HEK293 (cell line): Measurements from ENCODE around the gene IFT52.

ENCODE experiments used
- CTCF ChIA-PET: fragments of 350-600 bp; formaldehyde crosslinking; extraction: SDS; loops from one replicate; lab custom pipeline; 2021; ENCODE audit warnings: antibody characterized with exemption; lab: Yijun Ruan, JAX
- POLR2A ChIA-PET: fragments of 300-600 bp; formaldehyde crosslinking; extraction: SDS; loops from one replicate; lab custom pipeline; 2020; ENCODE audit warnings: antibody characterized with exemption, inconsistent platforms; lab: Yijun Ruan, JAX
- H3K27ac ChIP-seq: fragments of 200-500 bp; sonication (Bioruptor generic); 2 replicates; pipeline ENCODE4 v1.5.1; 2014; ENCODE audit warnings: low read depth, low read length, control low read depth, inconsistent platforms; ENCODE audit errors: extremely low read depth
- H3K36me3 ChIP-seq, 2 experiments: fragments of 200-500 bp in 1 of 2; sonication (Bioruptor generic) in 1 of 2; 1 replicate in 1 of 2; 2 replicates in 1 of 2; pipeline ENCODE4 v1.5.1; 2014 to 2017; ENCODE audit warnings: inconsistent platforms in 2 of 2, low read length in 2 of 2; ENCODE audit not compliant: control insufficient read depth in 2 of 2, insufficient read depth in 1 of 2
- H3K4me1 ChIP-seq: fragments of 200-500 bp; sonication (Bioruptor generic); 2 replicates; pipeline ENCODE4 v1.5.1; 2014; ENCODE audit warnings: mild to moderate bottlenecking, low read length, inconsistent platforms; ENCODE audit not compliant: control insufficient read depth, insufficient read depth
- H3K4me3 ChIP-seq: 2 replicates; pipeline ENCODE4 v1.5.1; 2011; ENCODE audit warnings: low read depth, mild to moderate bottlenecking, control low read depth, low read length, moderate library complexity
- H3K9me3 ChIP-seq: fragments of 200-500 bp; sonication (Bioruptor generic); 2 replicates; pipeline ENCODE4 v1.5.1; 2014; ENCODE audit warnings: low read depth, low read length, inconsistent platforms; ENCODE audit not compliant: control insufficient read depth, insufficient read depth
- GLIS2 ChIP-seq: fragments of 450-650 bp; formaldehyde crosslinking; IDR thresholded peaks from 2 replicates; pipeline ENCODE4 v1.5.1; 2016; ENCODE audit warnings: missing biosample characterization, missing genetic modification characterization
- HOXC10 ChIP-seq: sonication (generic); formaldehyde crosslinking; IDR thresholded peaks from 2 replicates; pipeline ENCODE4 v1.8.1; 2023; ENCODE audit warnings: mild to moderate bottlenecking, missing genetic modification reagents
- MEIS1 ChIP-seq: sonication (generic); formaldehyde crosslinking; IDR thresholded peaks from 2 replicates; pipeline ENCODE4 v1.8.1; 2022; ENCODE audit warnings: missing genetic modification reagents, mild to moderate bottlenecking, borderline replicate concordance
- MZF1 ChIP-seq: fragments of 450-650 bp; formaldehyde crosslinking; IDR thresholded peaks from 2 replicates; pipeline ENCODE4 v1.5.1; 2017; ENCODE audit warnings: missing biosample characterization, missing genetic modification characterization, borderline replicate concordance
- REPIN1 ChIP-seq: fragments of 450-650 bp; formaldehyde crosslinking; IDR thresholded peaks from 2 replicates; pipeline ENCODE4 v1.5.1; 2017; ENCODE audit warnings: missing biosample characterization, missing genetic modification characterization, low read depth
- ZBTB1 ChIP-seq: fragments of 450-650 bp; formaldehyde crosslinking; IDR thresholded peaks from 2 replicates; pipeline ENCODE4 v1.5.1; 2016; ENCODE audit warnings: missing biosample characterization, missing genetic modification characterization
- ZBTB17 ChIP-seq: fragments of 450-650 bp; formaldehyde crosslinking; IDR thresholded peaks from 2 replicates; pipeline ENCODE4 v1.5.1; 2016; ENCODE audit warnings: missing biosample characterization, missing genetic modification characterization
- ZEB2 ChIP-seq: fragments of 450-650 bp; formaldehyde crosslinking; IDR thresholded peaks from 2 replicates; pipeline ENCODE4 v1.5.1; 2016; ENCODE audit warnings: missing biosample characterization, missing genetic modification characterization
- ZFP41 ChIP-seq: fragments of 450-650 bp; formaldehyde crosslinking; IDR thresholded peaks from 2 replicates; pipeline ENCODE4 v1.5.1; 2016; ENCODE audit warnings: missing biosample characterization, missing genetic modification characterization, borderline replicate concordance
- ZNF146 ChIP-seq: fragments of 450-650 bp; formaldehyde crosslinking; IDR thresholded peaks from 2 replicates; pipeline ENCODE4 v1.5.1; 2016; ENCODE audit warnings: missing biosample characterization, missing genetic modification characterization
- ZNF174 ChIP-seq: fragments of 450-650 bp; formaldehyde crosslinking; IDR thresholded peaks from 2 replicates; pipeline ENCODE4 v1.5.0; 2017; ENCODE audit warnings: missing biosample characterization, mild to moderate bottlenecking, missing genetic modification characterization
- ZNF202 ChIP-seq: fragments of 450-650 bp; formaldehyde crosslinking; IDR thresholded peaks from 2 replicates; pipeline ENCODE4 v1.5.1; 2016; ENCODE audit warnings: missing biosample characterization, missing genetic modification characterization, borderline replicate concordance
- ZNF324 ChIP-seq: fragments of 450-650 bp; formaldehyde crosslinking; IDR thresholded peaks from 2 replicates; pipeline ENCODE4 v1.5.1; 2016; ENCODE audit warnings: missing biosample characterization, missing genetic modification characterization
- ZNF391 ChIP-seq: fragments of 450-650 bp; formaldehyde crosslinking; IDR thresholded peaks from 2 replicates; pipeline ENCODE4 v1.5.1; 2016; ENCODE audit warnings: low read depth, missing biosample characterization, missing genetic modification characterization, borderline replicate concordance
- ZNF433 ChIP-seq: fragments of 450-650 bp; formaldehyde crosslinking; IDR thresholded peaks from 2 replicates; pipeline ENCODE4 v1.5.1; 2016; ENCODE audit warnings: missing biosample characterization, missing genetic modification characterization, low read depth
- ZNF585B ChIP-seq: fragments of 450-650 bp; formaldehyde crosslinking; IDR thresholded peaks from 2 replicates; pipeline ENCODE4 v1.5.1; 2016; ENCODE audit warnings: missing biosample characterization, missing genetic modification characterization
- ZNF621 ChIP-seq: fragments of 450-650 bp; formaldehyde crosslinking; IDR thresholded peaks from 2 replicates; pipeline ENCODE4 v1.5.1; 2017; ENCODE audit warnings: missing biosample characterization, missing genetic modification characterization
- ZNF660 ChIP-seq: fragments of 450-650 bp; IDR thresholded peaks from 2 replicates; pipeline ENCODE4 v1.5.1; 2018; ENCODE audit warnings: missing biosample characterization, mild to moderate bottlenecking, missing genetic modification characterization
- ZNF701 ChIP-seq: fragments of 450-650 bp; formaldehyde crosslinking; IDR thresholded peaks from 2 replicates; pipeline ENCODE4 v1.5.1; 2016; ENCODE audit warnings: missing biosample characterization, missing genetic modification characterization
- ZNF830 ChIP-seq: fragments of 450-650 bp; IDR thresholded peaks from 2 replicates; pipeline ENCODE4 v1.5.0; 2018; ENCODE audit warnings: missing biosample characterization, missing genetic modification characterization, low read depth, mild to moderate bottlenecking, moderate library complexity
- ZSCAN23 ChIP-seq: fragments of 450-650 bp; formaldehyde crosslinking; IDR thresholded peaks from 2 replicates; pipeline ENCODE4 v1.5.1; 2016; ENCODE audit warnings: missing biosample characterization, missing genetic modification characterization
- TF ChIP-seq, protein P1 (sequence below): fragments of 450-650 bp; formaldehyde crosslinking; IDR thresholded peaks from 2 replicates; pipeline ENCODE4 v1.5.1; 2016; ENCODE audit warnings: missing biosample characterization, missing genetic modification characterization
- TF ChIP-seq, protein P2 (sequence below): fragments of 450-650 bp; formaldehyde crosslinking; IDR thresholded peaks from 2 replicates; pipeline ENCODE4 v1.5.1; 2016; ENCODE audit warnings: missing biosample characterization, missing genetic modification characterization, low read depth
- TF ChIP-seq, protein P3 (sequence below): fragments of 450-650 bp; formaldehyde crosslinking; IDR thresholded peaks from 2 replicates; pipeline ENCODE4 v1.5.1; 2016; ENCODE audit warnings: missing biosample characterization, missing genetic modification characterization
- TF ChIP-seq, protein P4 (sequence below): fragments of 450-650 bp; formaldehyde crosslinking; optimal IDR thresholded peaks from 2 replicates; pipeline ENCODE3; 2016; ENCODE audit warnings: missing biosample characterization, mild to moderate bottlenecking, missing genetic modification characterization
- TF ChIP-seq, protein P5 (sequence below): fragments of 450-650 bp; formaldehyde crosslinking; IDR thresholded peaks from 2 replicates; pipeline ENCODE4 v1.5.1; 2016; ENCODE audit warnings: missing biosample characterization, missing genetic modification characterization

The IFT52 gene

DNA sequence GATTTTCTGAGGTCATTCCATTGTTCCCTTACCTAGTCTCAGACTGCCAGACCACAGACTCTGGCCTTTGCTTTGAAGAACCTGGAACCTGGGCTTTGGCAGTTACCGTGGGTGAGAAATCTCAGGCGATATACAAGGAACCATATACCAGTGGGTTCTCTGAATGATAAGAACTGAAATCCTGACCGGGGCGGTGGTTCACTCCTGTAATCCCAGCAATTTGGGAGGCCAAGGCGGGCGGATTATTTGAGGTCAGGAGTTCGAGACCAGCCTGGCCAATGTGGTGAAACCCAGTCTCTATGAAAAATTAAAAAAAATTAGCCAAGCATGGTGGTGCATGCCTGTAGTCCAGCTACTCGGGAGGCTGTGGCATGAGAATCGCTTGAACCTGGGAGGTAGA lies 46.2 kb upstream of the IFT52 start:
- POLR2A ChIA-PET, result no interaction called here
- H3K4me3 ChIP-seq, result no peak overlapping the region
- H3K4me1 ChIP-seq, result no peaks in the 10 kb centered on the region
- no peaks in the 10 kb centered on the region for H3K9me3 ChIP-seq
- no peak overlapping the region for H3K27ac ChIP-seq
- TF ChIP-seq HOXC10 (CRISPR knock-in tag), result no peak
- TF ChIP-seq ZNF146 (tag by site-specific recombination), result no peak
- TF ChIP-seq ZNF433 (tag by site-specific recombination), result no peak
- TF ChIP-seq ZEB2, result no peak
- TF ChIP-seq, protein P1, sequence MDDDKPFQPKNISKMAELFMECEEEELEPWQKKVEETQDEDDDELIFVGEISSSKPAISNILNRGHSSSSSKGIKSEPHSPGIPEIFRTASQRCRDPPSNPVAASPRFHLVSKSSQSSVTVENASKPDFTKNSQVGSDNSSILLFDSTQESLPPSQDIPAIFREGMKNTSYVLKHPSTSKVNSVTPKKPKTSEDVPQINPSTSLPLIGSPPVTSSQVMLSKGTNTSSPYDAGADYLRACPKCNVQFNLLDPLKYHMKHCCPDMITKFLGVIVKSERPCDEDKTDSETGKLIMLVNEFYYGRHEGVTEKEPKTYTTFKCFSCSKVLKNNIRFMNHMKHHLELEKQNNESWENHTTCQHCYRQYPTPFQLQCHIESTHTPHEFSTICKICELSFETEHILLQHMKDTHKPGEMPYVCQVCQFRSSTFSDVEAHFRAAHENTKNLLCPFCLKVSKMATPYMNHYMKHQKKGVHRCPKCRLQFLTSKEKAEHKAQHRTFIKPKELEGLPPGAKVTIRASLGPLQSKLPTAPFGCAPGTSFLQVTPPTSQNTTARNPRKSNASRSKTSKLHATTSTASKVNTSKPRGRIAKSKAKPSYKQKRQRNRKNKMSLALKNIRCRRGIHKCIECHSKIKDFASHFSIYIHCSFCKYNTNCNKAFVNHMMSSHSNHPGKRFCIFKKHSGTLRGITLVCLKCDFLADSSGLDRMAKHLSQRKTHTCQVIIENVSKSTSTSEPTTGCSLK, result no peak
- no peak for TF ChIP-seq MEIS1
- TF ChIP-seq, protein P2, sequence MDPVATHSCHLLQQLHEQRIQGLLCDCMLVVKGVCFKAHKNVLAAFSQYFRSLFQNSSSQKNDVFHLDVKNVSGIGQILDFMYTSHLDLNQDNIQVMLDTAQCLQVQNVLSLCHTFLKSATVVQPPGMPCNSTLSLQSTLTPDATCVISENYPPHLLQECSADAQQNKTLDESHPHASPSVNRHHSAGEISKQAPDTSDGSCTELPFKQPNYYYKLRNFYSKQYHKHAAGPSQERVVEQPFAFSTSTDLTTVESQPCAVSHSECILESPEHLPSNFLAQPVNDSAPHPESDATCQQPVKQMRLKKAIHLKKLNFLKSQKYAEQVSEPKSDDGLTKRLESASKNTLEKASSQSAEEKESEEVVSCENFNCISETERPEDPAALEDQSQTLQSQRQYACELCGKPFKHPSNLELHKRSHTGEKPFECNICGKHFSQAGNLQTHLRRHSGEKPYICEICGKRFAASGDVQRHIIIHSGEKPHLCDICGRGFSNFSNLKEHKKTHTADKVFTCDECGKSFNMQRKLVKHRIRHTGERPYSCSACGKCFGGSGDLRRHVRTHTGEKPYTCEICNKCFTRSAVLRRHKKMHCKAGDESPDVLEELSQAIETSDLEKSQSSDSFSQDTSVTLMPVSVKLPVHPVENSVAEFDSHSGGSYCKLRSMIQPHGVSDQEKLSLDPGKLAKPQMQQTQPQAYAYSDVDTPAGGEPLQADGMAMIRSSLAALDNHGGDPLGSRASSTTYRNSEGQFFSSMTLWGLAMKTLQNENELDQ (tag by site-specific recombination), result no peak
- TF ChIP-seq ZNF202 (tag by site-specific recombination), result no peak
- TF ChIP-seq, protein P3, sequence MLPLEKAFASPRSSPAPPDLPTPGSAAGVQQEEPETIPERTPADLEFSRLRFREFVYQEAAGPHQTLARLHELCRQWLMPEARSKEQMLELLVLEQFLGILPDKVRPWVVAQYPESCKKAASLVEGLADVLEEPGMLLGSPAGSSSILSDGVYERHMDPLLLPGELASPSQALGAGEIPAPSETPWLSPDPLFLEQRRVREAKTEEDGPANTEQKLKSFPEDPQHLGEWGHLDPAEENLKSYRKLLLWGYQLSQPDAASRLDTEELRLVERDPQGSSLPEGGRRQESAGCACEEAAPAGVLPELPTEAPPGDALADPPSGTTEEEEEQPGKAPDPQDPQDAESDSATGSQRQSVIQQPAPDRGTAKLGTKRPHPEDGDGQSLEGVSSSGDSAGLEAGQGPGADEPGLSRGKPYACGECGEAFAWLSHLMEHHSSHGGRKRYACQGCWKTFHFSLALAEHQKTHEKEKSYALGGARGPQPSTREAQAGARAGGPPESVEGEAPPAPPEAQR, result no peak
- TF ChIP-seq ZFP41, result no peak
- TF ChIP-seq MZF1 (tag by site-specific recombination), result no peak
- TF ChIP-seq, protein P4, sequence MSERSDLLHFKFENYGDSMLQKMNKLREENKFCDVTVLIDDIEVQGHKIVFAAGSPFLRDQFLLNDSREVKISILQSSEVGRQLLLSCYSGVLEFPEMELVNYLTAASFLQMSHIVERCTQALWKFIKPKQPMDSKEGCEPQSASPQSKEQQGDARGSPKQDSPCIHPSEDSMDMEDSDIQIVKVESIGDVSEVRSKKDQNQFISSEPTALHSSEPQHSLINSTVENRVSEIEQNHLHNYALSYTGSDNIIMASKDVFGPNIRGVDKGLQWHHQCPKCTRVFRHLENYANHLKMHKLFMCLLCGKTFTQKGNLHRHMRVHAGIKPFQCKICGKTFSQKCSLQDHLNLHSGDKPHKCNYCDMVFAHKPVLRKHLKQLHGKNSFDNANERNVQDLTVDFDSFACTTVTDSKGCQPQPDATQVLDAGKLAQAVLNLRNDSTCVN (tag by site-specific recombination), result no peak
- TF ChIP-seq ZNF660, result no peak
- TF ChIP-seq, all 188 proteins: peak for 0
- CTCF ChIA-PET, result no interaction called here
- H3K36me3 ChIP-seq, result peaks cover 0 to 73% of the 10 kb centered on the region in 2 experiments; a peak in 1 of 3 replicates

DNA sequence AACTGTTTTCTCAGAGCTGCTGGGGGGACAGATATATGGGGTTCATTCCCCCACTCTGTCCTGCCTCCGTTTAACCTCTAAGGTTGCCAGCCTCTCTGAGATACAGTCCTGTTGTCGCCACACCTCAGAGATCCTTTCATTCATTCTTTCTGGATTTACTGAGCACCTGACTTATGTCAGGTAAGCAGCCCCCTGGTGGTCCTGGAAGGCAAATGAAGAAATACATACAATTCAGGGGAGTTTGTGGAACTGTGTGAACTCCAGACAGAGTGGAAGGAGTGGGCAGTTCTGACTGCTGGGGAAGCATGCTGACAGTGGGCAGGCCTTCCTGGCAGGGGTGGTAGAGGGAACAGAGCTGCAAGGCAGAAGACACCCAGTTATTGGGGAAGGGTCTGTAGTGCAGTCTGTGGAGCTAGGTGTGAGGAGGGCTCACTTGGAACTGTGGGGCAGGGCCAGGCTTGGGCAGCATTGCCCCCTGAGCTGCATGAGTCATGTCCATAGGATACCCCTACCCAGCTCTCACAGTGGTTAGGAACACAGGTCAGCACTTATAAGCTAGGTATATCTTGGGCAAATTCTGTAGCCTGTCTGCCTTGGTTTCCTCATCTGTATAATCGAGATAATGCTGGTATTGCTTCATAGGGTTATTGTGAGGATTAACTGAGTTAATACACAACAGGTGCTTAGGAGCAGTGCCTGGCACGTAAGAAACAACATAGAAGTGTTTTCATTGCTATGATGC lies 44.7 kb upstream of the IFT52 start:
- H3K27ac ChIP-seq, result no peak overlapping the region
- CTCF ChIA-PET, result interaction anchor here (0.8 to 1.1 kb wide), 2 partner anchors 8 to 9 kb away, joined by 3 to 5 read pairs; no protein-coding TSS in a partner anchor
- peaks cover 0 to 58% of the 10 kb centered on the region in 2 experiments; a peak in 1 of 3 replicates for H3K36me3 ChIP-seq
- no peaks in the 10 kb centered on the region for H3K4me1 ChIP-seq
- POLR2A ChIA-PET, result no interaction called here
- no peak overlapping the region for H3K4me3 ChIP-seq
- H3K9me3 ChIP-seq, result no peaks in the 10 kb centered on the region
- TF ChIP-seq ZNF585B (tag by site-specific recombination) (no peak), ZBTB17 (tag by site-specific recombination) (no peak), ZNF324 (tag by site-specific recombination) (no peak), ZBTB1 (tag by site-specific recombination) (no peak), ZNF621 (no peak), ZNF701 (tag by site-specific recombination) (no peak), ZNF391 (tag by site-specific recombination) (no peak), ZNF830 (tag by site-specific recombination) (no peak), ZSCAN23 (tag by site-specific recombination) (no peak), ZFP41 (no peak), GLIS2 (tag by site-specific recombination) (no peak), REPIN1 (tag by site-specific recombination) (no peak), ZNF174 (tag by site-specific recombination) (no peak)
- TF ChIP-seq, protein P5, sequence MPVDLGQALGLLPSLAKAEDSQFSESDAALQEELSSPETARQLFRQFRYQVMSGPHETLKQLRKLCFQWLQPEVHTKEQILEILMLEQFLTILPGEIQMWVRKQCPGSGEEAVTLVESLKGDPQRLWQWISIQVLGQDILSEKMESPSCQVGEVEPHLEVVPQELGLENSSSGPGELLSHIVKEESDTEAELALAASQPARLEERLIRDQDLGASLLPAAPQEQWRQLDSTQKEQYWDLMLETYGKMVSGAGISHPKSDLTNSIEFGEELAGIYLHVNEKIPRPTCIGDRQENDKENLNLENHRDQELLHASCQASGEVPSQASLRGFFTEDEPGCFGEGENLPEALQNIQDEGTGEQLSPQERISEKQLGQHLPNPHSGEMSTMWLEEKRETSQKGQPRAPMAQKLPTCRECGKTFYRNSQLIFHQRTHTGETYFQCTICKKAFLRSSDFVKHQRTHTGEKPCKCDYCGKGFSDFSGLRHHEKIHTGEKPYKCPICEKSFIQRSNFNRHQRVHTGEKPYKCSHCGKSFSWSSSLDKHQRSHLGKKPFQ (tag by site-specific recombination), result no peak
